VCaP (cell line): Measurements from ENCODE around the gene TRIO.
A peak's percentile ranks its signal among the peaks of the same experiment; 100 is the strongest.

Source experiments
- H3K27ac ChIP-seq: fragments of 450-650 bp; 2 replicates; pipeline ENCODE4 v1.5.1; 2017
- TF ChIP-seq, protein P1 (sequence below): fragments of 450-650 bp; conservative IDR thresholded peaks from 2 replicates; pipeline ENCODE4 v1.5.1; 2017; ENCODE audit warnings: mild to moderate bottlenecking, moderate library complexity

Gene TRIO

DNA sequence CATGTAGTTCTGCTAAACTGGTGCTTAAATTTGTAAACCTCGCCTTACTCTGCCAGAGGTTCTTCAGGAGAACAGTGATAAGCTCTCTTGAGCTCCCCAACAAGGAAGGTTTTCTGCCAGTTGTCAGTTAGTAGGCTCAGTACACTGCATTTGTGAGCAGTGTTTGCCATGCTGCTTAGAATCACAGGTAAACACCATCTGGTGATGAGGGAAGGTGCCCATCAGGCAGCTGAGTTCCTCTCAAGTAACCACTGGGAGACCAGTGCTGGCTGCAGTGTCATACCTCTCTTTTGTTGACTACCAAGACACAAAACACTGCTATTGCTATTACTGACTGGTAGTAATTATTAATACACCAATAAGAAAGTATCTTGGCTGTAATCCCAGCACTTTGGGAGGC is 252.3 kb downstream of the TRIO start:
- no peak overlapping the region for H3K27ac ChIP-seq
- TF ChIP-seq, protein P1, sequence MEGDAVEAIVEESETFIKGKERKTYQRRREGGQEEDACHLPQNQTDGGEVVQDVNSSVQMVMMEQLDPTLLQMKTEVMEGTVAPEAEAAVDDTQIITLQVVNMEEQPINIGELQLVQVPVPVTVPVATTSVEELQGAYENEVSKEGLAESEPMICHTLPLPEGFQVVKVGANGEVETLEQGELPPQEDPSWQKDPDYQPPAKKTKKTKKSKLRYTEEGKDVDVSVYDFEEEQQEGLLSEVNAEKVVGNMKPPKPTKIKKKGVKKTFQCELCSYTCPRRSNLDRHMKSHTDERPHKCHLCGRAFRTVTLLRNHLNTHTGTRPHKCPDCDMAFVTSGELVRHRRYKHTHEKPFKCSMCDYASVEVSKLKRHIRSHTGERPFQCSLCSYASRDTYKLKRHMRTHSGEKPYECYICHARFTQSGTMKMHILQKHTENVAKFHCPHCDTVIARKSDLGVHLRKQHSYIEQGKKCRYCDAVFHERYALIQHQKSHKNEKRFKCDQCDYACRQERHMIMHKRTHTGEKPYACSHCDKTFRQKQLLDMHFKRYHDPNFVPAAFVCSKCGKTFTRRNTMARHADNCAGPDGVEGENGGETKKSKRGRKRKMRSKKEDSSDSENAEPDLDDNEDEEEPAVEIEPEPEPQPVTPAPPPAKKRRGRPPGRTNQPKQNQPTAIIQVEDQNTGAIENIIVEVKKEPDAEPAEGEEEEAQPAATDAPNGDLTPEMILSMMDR, result no peak

DNA sequence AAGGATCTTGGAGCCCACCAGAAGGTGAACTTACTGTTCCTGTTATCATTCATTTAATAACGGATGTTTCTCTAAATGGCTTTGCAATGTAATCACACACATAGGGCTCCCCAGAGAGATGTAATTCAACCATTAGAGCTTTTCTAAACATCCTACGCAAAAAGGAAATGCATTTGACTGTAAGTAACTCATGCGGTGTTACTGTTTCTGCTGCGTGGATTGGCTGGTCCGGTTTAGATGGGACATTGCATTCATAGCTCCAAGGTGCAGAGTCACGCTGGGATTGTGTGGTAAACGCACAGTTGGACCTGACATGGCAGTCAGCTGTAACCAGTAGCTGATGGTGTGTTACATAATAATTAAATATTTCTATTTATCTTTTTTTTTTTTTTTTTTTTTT is 252.9 kb downstream of the TRIO start:
- TF ChIP-seq, protein P1, result no peak
- H3K27ac ChIP-seq, result no peak overlapping the region

DNA sequence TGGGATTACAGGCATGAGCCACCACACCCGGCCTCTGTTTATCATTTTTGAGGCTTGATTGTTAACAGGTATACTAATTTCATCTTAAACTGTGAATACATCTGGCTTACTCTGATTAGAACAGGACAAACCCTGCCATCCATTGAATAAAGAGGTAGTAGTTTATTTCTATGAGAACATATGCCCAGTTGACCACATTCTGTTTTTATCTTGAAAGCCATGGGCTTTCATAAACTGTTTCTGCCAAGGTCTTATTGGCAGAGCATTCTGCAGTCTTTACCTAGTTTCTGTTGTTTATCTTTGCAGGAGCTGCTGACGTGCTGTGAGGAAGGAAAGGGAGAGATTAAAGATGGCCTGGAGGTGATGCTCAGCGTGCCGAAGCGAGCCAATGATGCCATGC is 253.6 kb downstream of the TRIO start:
- no peak overlapping the region; the same call in 1 of the 2 replicates for H3K27ac ChIP-seq
- TF ChIP-seq, protein P1, result no peak

DNA sequence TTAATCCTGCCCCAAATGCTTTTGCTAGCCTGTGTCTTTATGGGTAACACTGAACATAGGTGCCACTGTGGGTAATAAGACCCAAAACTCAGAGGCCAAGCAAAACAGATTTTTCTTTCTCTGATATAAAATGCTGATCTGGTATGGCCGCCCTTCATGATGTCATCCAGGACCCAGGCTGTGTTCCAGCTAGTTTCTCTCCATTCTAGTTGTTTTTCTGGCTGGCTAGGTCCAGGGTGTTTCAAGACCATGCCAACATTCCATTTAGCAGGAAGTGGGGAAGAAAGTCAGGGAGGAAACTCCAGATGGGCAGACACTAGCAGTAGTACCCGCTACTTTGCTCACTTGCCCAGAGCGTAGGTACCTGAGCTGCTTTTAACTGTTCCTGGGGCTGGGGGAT is 254.6 kb downstream of the TRIO start:
- peak overlapping the region; percentile 15; the same call in 1 of the 2 replicates for H3K27ac ChIP-seq
- TF ChIP-seq, protein P1, result no peak

DNA sequence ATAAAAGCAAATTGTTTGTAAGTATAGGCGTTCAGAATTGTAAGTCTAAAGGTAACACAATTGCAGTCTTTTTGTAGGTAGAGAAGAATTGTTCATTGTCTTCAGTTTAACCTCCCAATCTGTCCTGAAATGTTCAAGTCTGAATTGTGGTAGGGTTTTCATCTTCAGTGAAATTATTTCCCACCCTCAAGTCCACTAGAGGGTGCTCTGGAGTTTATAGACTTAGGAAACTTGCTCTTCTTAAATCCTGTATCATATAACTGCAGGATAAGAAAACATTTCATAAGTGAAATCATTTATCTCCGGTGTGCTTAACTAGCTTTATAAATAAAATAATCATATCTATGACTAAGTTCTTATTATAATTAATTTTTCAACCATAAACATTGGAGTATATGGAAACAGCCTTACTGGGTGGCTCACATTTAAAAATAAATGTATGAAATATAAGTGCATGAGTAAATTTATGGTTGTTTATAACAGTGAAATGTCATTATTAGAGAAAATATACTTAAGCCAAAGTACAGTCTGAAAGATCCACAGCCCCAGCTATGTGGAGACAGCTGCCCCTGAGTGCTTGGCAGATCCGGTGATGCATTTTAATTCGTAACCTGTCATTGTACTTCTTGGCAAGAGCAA is 256.0 kb downstream of the TRIO start:
- TF ChIP-seq, protein P1, result peak; percentile 91
- H3K27ac ChIP-seq, result no peak overlapping the region

DNA sequence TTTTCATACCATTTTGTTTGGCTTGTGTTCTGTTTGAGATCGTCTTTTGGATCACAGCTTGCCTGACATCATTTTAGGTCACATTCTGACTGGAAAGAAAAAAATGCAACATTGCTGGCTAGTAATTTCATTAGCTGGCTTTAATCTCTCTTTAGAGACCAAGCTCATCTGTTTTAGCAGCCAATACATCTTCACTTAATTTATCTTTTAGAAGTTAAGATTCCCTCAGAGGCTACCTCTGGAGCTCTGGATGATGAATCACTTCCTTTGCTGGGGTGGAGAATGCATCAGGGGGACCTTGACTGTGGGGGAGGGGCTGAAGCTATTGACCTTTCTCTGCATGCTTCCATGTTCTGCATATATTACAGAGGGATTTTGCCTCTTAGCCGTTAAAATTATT is 256.9 kb downstream of the TRIO start:
- no peak overlapping the region for H3K27ac ChIP-seq

DNA sequence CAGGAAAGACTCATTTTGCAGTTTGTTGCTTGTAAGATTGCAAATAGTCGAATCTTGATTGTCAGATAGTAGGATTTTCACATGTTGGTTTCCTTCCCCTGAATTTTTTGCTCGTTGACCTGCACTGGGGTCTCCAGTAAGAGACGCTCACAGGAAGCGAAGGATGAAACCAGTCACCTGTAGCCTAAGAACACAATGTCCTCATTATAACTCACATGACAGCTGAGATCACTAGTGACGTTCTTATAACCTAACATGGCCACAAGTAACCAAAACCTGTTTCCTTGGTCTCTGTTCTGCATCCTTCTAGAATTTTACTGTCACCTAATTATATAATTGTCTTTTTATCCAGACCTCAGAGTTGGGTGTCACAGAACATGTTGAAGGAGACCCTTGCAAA is 257.5 kb downstream of the TRIO start:
- TF ChIP-seq, protein P1, result no peak
- no peak overlapping the region for H3K27ac ChIP-seq

More for the DNA sequence above, 256.9 kb downstream of the TRIO start:
- TF ChIP-seq, protein P1, result no peak
